Skeletal muscle satellite cell (primary cell): ENCODE measurements around the gene KDM4E.

Experiments used
- H3K27me3 ChIP-seq: 2 replicates; pipeline ENCODE4 v1.7.0; 2013; ENCODE audit warnings: low read length; ENCODE audit not compliant: control insufficient read depth, insufficient read depth
- H3K36me3 ChIP-seq: 2 replicates; pipeline ENCODE4 v1.7.0; 2013; ENCODE audit warnings: mild to moderate bottlenecking, control low read depth, low read length; ENCODE audit not compliant: insufficient read depth
- H3K4me1 ChIP-seq: 2 replicates; pipeline ENCODE4 v1.7.0; 2013; ENCODE audit warnings: low read length; ENCODE audit not compliant: control insufficient read depth, insufficient read depth
- H3K4me2 ChIP-seq: 2 replicates; pipeline ENCODE4 v1.7.0; 2013; ENCODE audit warnings: mild to moderate bottlenecking, low read length
- H3K4me3 ChIP-seq: 2 replicates; pipeline ENCODE4 v1.7.0; 2013; ENCODE audit warnings: low read length
- H3K9ac ChIP-seq: 2 replicates; pipeline ENCODE4 v1.7.0; 2013; ENCODE audit warnings: mild to moderate bottlenecking, low read depth, low read length, moderate library complexity
- H3K9me3 ChIP-seq: replicated peaks from 2 replicates; pipeline ENCODE4 v1.7.0; 2013; ENCODE audit warnings: mild to moderate bottlenecking, control low read depth, low read length

Gene KDM4E

GRCh38 chr11:95054356-95054755, 29.3 kb downstream of the KDM4E start:
- Histone ChIP-seq H3K4me2 (no peak overlapping the region), H3K9me3 (no peaks in the 10 kb centered on the region), H3K9ac (no peak overlapping the region), H3K4me3 (no peak overlapping the region), H3K27me3 (peaks cover 34% of the 10 kb centered on the region), H3K4me1 (no peaks in the 10 kb centered on the region), H3K36me3 (no peaks in the 10 kb centered on the region)

GRCh38 chr11:95055283-95055897, 30.3 kb downstream of the KDM4E start:
- Histone ChIP-seq H3K9me3 (no peaks in the 10 kb centered on the region), H3K4me1 (no peaks in the 10 kb centered on the region), H3K36me3 (no peaks in the 10 kb centered on the region), H3K9ac (no peak overlapping the region), H3K4me3 (no peak overlapping the region), H3K27me3 (peaks cover 41% of the 10 kb centered on the region), H3K4me2 (no peak overlapping the region)

GRCh38 chr11:95057959-95058358, 32.9 kb downstream of the KDM4E start:
- Histone ChIP-seq H3K36me3 (no peaks in the 10 kb centered on the region), H3K27me3 (peaks cover 53% of the 10 kb centered on the region), H3K4me1 (no peaks in the 10 kb centered on the region), H3K4me2 (no peak overlapping the region), H3K9ac (no peak overlapping the region), H3K4me3 (no peak overlapping the region), H3K9me3 (no peaks in the 10 kb centered on the region)

GRCh38 chr11:95058621-95059020, 33.6 kb downstream of the KDM4E start:
- Histone ChIP-seq H3K4me3 (no peak overlapping the region), H3K4me2 (no peak overlapping the region), H3K9me3 (no peaks in the 10 kb centered on the region), H3K36me3 (no peaks in the 10 kb centered on the region), H3K4me1 (no peaks in the 10 kb centered on the region), H3K27me3 (peaks cover 46% of the 10 kb centered on the region), H3K9ac (no peak overlapping the region)

- Histone ChIP-seq H3K4me2 (no peak overlapping the region), H3K36me3 (no peaks in the 10 kb centered on the region), H3K4me3 (no peak overlapping the region), H3K4me1 (no peaks in the 10 kb centered on the region), H3K9ac (no peak overlapping the region), H3K9me3 (no peaks in the 10 kb centered on the region), H3K27me3 (peaks cover 42% of the 10 kb centered on the region)
Measured at GRCh38 chr11:95059046-95059445, 34.0 kb downstream of the KDM4E start.

- no peaks in the 10 kb centered on the region for H3K9me3 ChIP-seq
- no peak overlapping the region for H3K4me3 ChIP-seq
- H3K36me3 ChIP-seq, result no peaks in the 10 kb centered on the region
- no peak overlapping the region for H3K4me2 ChIP-seq
- peaks cover 12% of the 10 kb centered on the region for H3K4me1 ChIP-seq
- H3K9ac ChIP-seq, result no peak overlapping the region
- peaks cover 15% of the 10 kb centered on the region for H3K27me3 ChIP-seq
Measured at GRCh38 chr11:95065336-95065735, 40.3 kb downstream of the KDM4E start.

- Histone ChIP-seq H3K4me3 (peak within 1 kb of the TSS; percentile 87), H3K9me3 (no peaks in the 10 kb centered on the region), H3K27me3 (peaks cover 4% of the 10 kb centered on the region), H3K36me3 (no peaks in the 10 kb centered on the region), H3K9ac (peak within 1 kb of the TSS; percentile 91), H3K4me1 (peaks cover 12% of the 10 kb centered on the region), H3K4me2 (peak within 1 kb of the TSS; percentile 87)
Measured at GRCh38 chr11:95066716-95067038, 41.6 kb downstream of the KDM4E start, which contains the start of gene SRSF8. TSS of gene SRSF8 (plus strand) at chr11:95066919. CDS start at chr11:95067227, 308 bp downstream.

- no peaks in the 10 kb centered on the region for H3K9me3 ChIP-seq
- peak overlapping the region; percentile 91 for H3K9ac ChIP-seq
- H3K27me3 ChIP-seq, result peaks cover 1% of the 10 kb centered on the region
- peak overlapping the region; percentile 87 for H3K4me2 ChIP-seq
- peaks cover 12% of the 10 kb centered on the region for H3K4me1 ChIP-seq
- H3K4me3 ChIP-seq, result peak overlapping the region; percentile 87
- no peaks in the 10 kb centered on the region for H3K36me3 ChIP-seq
Measured at GRCh38 chr11:95067039-95067840, 42.2 kb downstream of the KDM4E start.

GRCh38 chr11:95067841-95068219, 42.8 kb downstream of the KDM4E start:
- peak overlapping the region; percentile 91 for H3K9ac ChIP-seq
- no peaks in the 10 kb centered on the region for H3K27me3 ChIP-seq
- peak overlapping the region; percentile 87 for H3K4me3 ChIP-seq

GRCh38 chr11:95068549-95068948, 43.5 kb downstream of the KDM4E start:
- Histone ChIP-seq H3K36me3 (no peaks in the 10 kb centered on the region), H3K27me3 (no peaks in the 10 kb centered on the region), H3K9me3 (no peaks in the 10 kb centered on the region), H3K9ac (peak overlapping the region; percentile 91), H3K4me3 (peak overlapping the region; percentile 87), H3K4me2 (peak overlapping the region; percentile 87), H3K4me1 (peaks cover 12% of the 10 kb centered on the region)

More at GRCh38 chr11:95067841-95068219, 42.8 kb downstream of the KDM4E start:
- no peaks in the 10 kb centered on the region for H3K9me3 ChIP-seq
- peak overlapping the region; percentile 87 for H3K4me2 ChIP-seq
- H3K36me3 ChIP-seq, result no peaks in the 10 kb centered on the region
- H3K4me1 ChIP-seq, result peaks cover 12% of the 10 kb centered on the region

GRCh38 chr11:95070471-95070870, 45.4 kb downstream of the KDM4E start:
- H3K4me1 ChIP-seq, result peaks cover 25% of the 10 kb centered on the region
- no peak overlapping the region for H3K9ac ChIP-seq
- H3K9me3 ChIP-seq, result no peaks in the 10 kb centered on the region
- no peaks in the 10 kb centered on the region for H3K27me3 ChIP-seq
- no peak overlapping the region for H3K4me3 ChIP-seq
- H3K4me2 ChIP-seq, result no peak overlapping the region
- H3K36me3 ChIP-seq, result no peaks in the 10 kb centered on the region

GRCh38 chr11:95072948-95073347, 47.9 kb downstream of the KDM4E start:
- H3K9ac ChIP-seq, result no peak overlapping the region
- peaks cover 37% of the 10 kb centered on the region for H3K4me1 ChIP-seq

More at GRCh38 chr11:95072948-95073347, 47.9 kb downstream of the KDM4E start:
- Histone ChIP-seq H3K4me3 (no peak overlapping the region), H3K4me2 (no peak overlapping the region), H3K9me3 (no peaks in the 10 kb centered on the region), H3K27me3 (no peaks in the 10 kb centered on the region), H3K36me3 (no peaks in the 10 kb centered on the region)
